ENCODE measurements around the gene EHD1. TPM values are rescaled to one million over a fixed set of nuclear protein-coding genes. Genes with fewer than 3 reads are reported as not detected.
A peak's percentile ranks its signal among the peaks of the same experiment; 100 is the strongest.

Gene EHD1
- total RNA-seq, 1 donor from 2014 or later, result 57.2 TPM

DNA sequence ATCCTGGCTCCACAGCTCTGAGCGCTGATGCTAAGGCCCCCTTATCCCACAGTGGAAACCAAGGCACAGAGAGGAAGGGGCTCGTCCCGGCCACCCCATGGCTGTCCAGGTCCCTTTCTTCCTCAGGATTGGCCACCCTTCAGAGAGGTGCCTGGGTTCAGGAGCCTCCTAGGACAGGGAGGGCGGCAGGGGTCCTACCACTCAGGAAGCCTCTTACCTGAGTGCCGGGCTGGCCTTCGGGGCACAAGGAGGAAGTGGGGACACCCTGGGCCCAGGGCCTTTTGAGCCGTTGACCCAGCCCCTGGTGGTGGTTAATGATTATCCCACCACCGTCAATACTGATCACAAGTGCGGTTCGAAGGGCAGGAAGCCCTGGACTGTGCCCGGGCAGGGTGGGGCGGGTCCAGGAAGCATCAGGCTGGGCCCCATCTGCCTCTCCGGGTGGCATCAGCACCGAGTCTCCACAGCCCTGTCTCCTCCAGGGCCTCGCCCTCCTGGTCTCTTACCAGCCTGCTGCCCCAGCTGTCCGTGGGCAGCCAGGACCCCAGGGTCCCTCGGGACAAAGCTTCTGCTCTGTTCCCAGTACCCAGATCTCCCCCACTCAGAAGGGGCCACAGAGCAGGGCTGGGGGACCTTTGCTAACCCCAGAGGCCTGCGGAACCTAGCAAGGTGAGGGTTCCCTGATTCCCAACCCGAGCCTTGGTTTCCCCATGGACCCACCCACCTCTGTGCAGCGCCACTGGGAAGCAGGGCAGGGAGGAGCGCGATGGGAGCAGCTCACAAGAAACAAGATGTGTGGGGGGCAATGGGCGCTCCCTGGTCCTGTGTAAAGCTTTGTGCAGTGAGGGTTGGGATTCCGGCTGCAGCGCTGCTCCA is 15.0 kb upstream of the EHD1 start:
- TF ChIP-seq CTCF (IDR thresholded peaks at IDR 0.05; ENCODE audit: unreplicated experiment), result no peak
- H3K27me3 Mint-ChIP-seq, result no peaks in the 10 kb centered on the region
- H3K36me3 Mint-ChIP-seq (ENCODE audit: insufficient read depth), result no peaks in the 10 kb centered on the region
- no peaks in the 10 kb centered on the region for H3K9me3 Mint-ChIP-seq (ENCODE audit: low read depth)
- no peak overlapping the region for H3K27ac Mint-ChIP-seq
- H3K4me1 Mint-ChIP-seq (ENCODE audit: low read depth), result peaks cover 35% of the 10 kb centered on the region
- peak overlapping the region; percentile 45 for H3K4me3 Mint-ChIP-seq (ENCODE audit: low read depth)
- DNase-seq (ENCODE audit: low spot score, unreplicated experiment), result no peak

- no peaks in the 10 kb centered on the region for H3K9me3 Mint-ChIP-seq (ENCODE audit: low read depth)
- no peak for DNase-seq (ENCODE audit: low spot score, unreplicated experiment)
- H3K27me3 Mint-ChIP-seq, result no peaks in the 10 kb centered on the region
- no peak for TF ChIP-seq CTCF (IDR thresholded peaks at IDR 0.05; ENCODE audit: unreplicated experiment)
- H3K4me1 Mint-ChIP-seq (ENCODE audit: low read depth), result peaks cover 40% of the 10 kb centered on the region
- peak overlapping the region; percentile 65 for H3K4me3 Mint-ChIP-seq (ENCODE audit: low read depth)
- H3K36me3 Mint-ChIP-seq (ENCODE audit: insufficient read depth), result no peaks in the 10 kb centered on the region
- no peak overlapping the region for H3K27ac Mint-ChIP-seq
Observed at GRCh38 chr11:64892838-64893193, 14.4 kb upstream of the EHD1 start.

DNA sequence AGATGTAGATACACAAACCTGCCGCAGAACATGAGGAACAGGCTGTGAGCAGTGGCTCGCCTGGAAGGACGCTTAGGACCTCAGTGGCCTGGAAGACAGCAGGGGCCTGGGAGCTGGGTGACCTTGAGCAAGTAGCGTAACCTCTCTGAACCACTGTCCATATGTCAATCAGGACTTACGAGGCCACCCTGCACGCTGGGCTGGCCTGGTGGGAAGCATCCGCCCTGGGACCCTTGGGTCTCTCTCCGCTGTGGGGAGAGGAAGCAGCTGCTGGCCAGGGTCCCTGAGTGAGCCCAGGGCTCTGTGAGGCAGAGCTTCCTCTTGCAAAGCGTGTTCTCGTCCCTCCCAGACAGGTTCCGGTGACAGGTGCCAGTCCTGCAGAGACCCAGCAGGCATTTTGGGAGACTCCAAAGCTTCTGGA is 14.0 kb upstream of the EHD1 start:
- no peaks in the 10 kb centered on the region for H3K9me3 Mint-ChIP-seq (ENCODE audit: low read depth)
- no peak overlapping the region for H3K27ac Mint-ChIP-seq

DNA sequence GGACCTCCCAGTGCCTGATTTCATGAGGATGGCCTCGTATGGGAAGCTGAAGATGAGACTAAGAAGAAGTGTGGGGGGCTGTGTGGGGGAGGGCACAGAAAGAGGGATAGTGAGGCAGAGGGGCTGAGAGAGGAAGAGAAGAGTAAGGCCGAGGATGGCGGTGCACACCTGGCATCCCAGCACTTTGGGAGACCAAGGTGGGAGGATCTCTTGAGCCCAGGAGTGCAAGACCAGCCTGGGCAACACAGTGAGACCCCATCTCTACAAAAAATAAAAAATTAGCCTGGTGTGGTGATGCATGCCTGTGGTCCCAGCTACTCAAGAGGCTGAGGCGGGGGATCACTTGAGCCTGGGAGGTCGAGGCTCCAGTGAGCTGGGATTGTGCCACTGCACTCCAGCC is 13.5 kb upstream of the EHD1 start:
- DNase-seq (ENCODE audit: low spot score, unreplicated experiment), result no peak
- Mint-ChIP-seq H3K27me3 (no peaks in the 10 kb centered on the region), H3K4me3 (ENCODE audit: low read depth) (peak overlapping the region; percentile 65)

More for the DNA sequence above, 14.0 kb upstream of the EHD1 start:
- Mint-ChIP-seq H3K36me3 (ENCODE audit: insufficient read depth) (no peaks in the 10 kb centered on the region), H3K4me1 (ENCODE audit: low read depth) (peaks cover 42% of the 10 kb centered on the region), H3K4me3 (ENCODE audit: low read depth) (peak overlapping the region; percentile 65), H3K27me3 (no peaks in the 10 kb centered on the region)
- TF ChIP-seq CTCF (IDR thresholded peaks at IDR 0.05; ENCODE audit: unreplicated experiment), result no peak
- DNase-seq (ENCODE audit: low spot score, unreplicated experiment), result no peak

More for the DNA sequence above, 13.5 kb upstream of the EHD1 start:
- peak overlapping the region; percentile 22 for H3K27ac Mint-ChIP-seq
- TF ChIP-seq CTCF (IDR thresholded peaks at IDR 0.05; ENCODE audit: unreplicated experiment), result no peak
- H3K4me1 Mint-ChIP-seq (ENCODE audit: low read depth), result peaks cover 44% of the 10 kb centered on the region
- no peaks in the 10 kb centered on the region for H3K9me3 Mint-ChIP-seq (ENCODE audit: low read depth)
- H3K36me3 Mint-ChIP-seq (ENCODE audit: insufficient read depth), result no peaks in the 10 kb centered on the region
